Esophagus squamous epithelium (tissue), 4 donors: ENCODE data around the gene YIPF4.

Experiments used
- CTCF ChIP-seq, 6 experiments: fragments of 450-650 bp in 4 of 6; fragments of 200-600 bp in 2 of 6; sonication (generic) in 2 of 6; IDR thresholded peaks; one replicate each; pipeline ENCODE4 v1.5.1; 2016 to 2019; ENCODE audit warnings: antibody characterized with exemption in 6 of 6, mild to moderate bottlenecking in 4 of 6, moderate library complexity in 4 of 6
- POLR2A ChIP-seq, 4 donors: fragments of 450-650 bp; IDR thresholded peaks; one replicate each; pipeline ENCODE4 v1.6.1; 2017; ENCODE audit warnings: antibody characterized with exemption in 4 of 4, mild to moderate bottlenecking in 4 of 4, moderate library complexity in 3 of 4

DNA sequence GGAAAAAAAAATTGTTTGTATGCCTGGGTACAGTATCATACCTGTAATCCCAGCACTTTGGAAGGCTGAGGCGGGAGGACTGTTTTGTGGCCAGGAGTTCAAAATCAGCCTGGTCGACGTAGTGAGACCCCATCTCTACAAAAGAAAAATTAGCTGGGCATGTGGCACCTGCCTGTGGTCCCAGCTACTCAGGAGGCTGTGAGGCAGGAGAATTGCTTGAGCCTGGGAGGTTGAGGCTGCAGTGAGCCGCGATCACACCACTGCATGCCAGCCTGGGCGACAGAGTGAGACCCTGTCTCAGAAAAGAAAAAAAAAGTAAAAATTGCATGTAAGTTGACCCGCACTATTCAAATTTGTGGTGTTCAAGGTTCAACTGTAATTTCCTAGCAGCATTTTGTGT is 32.9 kb downstream of the YIPF4 start:
- TF ChIP-seq POLR2A (IDR thresholded peaks at IDR 0.05) (no peak), CTCF (IDR thresholded peaks at IDR 0.05) (no peak)
